Kidney capillary endothelial cell (primary cell): Measurements from ENCODE around the gene SERPINA9.
"Not testable (repeated sequence)": the region's sequence is repeated elsewhere in the genome, so short reads cannot be mapped to it uniquely, and the experiment has no call there.

Experiments
- DNase-seq: peaks from one replicate; pipeline ENCODE4 v3.0.0-alpha.2; 2018; ENCODE audit warnings: low spot score

SERPINA9 gene, protein sequence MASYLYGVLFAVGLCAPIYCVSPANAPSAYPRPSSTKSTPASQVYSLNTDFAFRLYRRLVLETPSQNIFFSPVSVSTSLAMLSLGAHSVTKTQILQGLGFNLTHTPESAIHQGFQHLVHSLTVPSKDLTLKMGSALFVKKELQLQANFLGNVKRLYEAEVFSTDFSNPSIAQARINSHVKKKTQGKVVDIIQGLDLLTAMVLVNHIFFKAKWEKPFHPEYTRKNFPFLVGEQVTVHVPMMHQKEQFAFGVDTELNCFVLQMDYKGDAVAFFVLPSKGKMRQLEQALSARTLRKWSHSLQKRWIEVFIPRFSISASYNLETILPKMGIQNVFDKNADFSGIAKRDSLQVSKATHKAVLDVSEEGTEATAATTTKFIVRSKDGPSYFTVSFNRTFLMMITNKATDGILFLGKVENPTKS

GRCh38 chr14:94476023-94476422, at the start of gene SERPINA9:
TSS of gene SERPINA9 (minus strand) at chr14:94476197. CDS start at chr14:94469840, 6,357 bp downstream.
- no peak for DNase-seq

GRCh38 chr14:94524093-94524492, 48.1 kb upstream of the SERPINA9 start:
- no peak for DNase-seq

- no peak for DNase-seq
Observed at GRCh38 chr14:94523265-94523664, 47.3 kb upstream of the SERPINA9 start.

DNA sequence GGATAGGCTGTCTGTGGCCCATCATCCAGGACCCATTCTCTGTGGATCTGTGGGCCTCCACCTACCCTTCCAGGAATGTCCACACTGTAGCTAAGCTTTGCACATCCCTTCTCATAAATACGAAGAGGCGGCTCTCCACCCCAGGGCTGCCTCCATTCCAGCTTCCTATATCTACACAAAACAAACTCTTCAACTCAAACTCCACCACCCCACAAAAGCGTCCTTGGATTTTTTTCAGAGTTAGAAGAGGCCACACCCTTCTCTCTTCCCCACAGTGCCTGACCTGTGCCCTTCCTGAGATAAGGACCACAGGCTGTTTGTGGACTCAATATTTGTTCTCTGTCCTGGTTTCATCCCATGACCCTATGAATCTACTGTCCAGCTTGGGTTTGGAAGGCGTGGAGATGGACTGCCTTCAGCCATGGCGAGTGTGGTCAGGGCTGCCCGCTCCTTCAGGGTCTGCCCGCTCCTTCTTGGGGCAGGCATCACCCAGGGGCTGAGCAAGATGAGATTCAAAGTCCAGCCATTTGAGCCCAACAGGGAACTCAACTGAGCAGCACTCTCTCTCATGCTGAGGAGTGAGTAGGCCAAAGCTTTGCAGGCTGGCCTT, 46.2 kb upstream of the SERPINA9 start:
- no peak for DNase-seq

- DNase-seq, result no peak
Observed at GRCh38 chr14:94521375-94522114, 45.5 kb upstream of the SERPINA9 start.

DNA sequence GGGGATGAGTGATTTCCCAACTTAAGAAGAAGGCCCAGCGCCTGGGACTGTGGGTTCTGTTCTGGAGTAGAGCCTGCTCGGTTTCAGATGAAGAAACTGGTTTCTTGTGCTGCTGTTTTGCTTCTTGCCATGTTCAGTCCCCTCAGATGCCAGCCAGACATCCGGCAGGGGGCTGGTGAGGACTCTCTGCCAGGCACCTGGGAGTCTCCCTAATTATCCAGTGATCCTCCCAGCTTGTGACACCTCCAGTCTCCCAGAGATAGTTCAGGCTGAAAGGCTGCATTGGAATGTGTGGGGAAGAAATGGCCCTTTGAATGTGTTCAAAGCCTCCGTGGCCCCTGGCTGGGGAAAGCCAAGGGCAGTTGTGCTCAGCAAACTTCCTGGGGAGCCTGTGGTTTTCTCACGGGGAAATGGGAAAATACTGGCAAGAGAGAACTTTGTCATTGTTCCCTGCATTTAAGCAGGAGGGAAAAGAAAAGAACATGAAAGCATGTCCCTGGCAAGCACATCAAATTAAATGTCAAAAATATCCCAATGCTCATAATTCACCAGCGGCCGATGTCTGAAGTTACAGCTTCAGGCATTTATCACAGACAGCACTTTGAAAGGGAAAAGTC, 41.8 kb upstream of the SERPINA9 start:
- no peak for DNase-seq

- DNase-seq, result no peak
Observed at GRCh38 chr14:94517248-94517640, 41.2 kb upstream of the SERPINA9 start.

DNA sequence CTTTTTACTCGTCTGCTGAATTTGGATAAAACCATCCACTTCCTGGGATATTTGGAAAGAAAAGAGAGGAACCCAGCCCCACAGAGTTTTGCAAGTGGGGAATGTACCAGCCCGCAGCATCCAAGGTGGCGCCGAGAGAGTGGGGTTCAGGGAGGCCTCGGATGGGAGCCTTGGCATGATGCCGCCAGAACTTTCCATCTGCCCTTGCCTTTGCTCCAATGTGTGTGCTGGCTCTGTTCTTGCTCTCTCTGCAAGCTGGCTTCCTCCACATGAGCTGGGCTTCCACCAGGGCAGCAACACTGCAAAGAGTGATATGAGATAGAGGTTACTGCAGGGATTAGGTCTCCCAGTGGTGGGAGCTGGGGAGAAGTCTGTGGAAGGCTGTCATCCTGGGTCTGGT, 39.9 kb upstream of the SERPINA9 start:
- DNase-seq, result no peak

- no peak for DNase-seq
Observed at GRCh38 chr14:94515426-94515825, 39.4 kb upstream of the SERPINA9 start.

- DNase-seq, result no peak
Observed at GRCh38 chr14:94514351-94514750, 38.4 kb upstream of the SERPINA9 start.

- DNase-seq, result not testable (repeated sequence)
Observed at GRCh38 chr14:94510481-94510880, 34.5 kb upstream of the SERPINA9 start.

DNA sequence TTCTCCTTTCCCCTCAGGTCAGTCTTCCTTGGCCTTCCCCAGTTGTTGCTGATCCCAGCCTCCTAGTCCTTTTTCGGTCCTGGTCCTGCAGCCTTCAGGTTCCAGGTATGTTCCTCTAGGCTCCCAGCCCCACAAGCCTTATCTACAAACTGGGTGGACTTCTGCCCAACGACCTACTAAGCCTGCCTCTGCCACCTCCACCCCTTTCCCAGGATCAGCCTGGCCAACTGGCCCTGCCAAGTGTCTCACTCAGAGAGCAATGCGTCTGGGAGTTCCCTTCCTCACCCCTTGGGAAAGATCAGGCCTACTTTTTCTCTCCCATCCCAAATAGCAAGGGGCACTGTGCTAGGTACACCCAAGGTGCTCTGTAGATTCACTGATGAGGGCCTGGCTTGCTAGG, 33.4 kb upstream of the SERPINA9 start, which contains the start of gene SERPINA12:
Gene SERPINA12, minus strand, starts transcription at position 114 of the 400 bp plus-strand sequence. CDS start 11,072 bp downstream, outside the sequence.
- no peak for DNase-seq

- no peak for DNase-seq
Observed at GRCh38 chr14:94505641-94506040, 29.6 kb upstream of the SERPINA9 start.

GRCh38 chr14:94505206-94505605, 29.2 kb upstream of the SERPINA9 start:
- no peak for DNase-seq

DNA sequence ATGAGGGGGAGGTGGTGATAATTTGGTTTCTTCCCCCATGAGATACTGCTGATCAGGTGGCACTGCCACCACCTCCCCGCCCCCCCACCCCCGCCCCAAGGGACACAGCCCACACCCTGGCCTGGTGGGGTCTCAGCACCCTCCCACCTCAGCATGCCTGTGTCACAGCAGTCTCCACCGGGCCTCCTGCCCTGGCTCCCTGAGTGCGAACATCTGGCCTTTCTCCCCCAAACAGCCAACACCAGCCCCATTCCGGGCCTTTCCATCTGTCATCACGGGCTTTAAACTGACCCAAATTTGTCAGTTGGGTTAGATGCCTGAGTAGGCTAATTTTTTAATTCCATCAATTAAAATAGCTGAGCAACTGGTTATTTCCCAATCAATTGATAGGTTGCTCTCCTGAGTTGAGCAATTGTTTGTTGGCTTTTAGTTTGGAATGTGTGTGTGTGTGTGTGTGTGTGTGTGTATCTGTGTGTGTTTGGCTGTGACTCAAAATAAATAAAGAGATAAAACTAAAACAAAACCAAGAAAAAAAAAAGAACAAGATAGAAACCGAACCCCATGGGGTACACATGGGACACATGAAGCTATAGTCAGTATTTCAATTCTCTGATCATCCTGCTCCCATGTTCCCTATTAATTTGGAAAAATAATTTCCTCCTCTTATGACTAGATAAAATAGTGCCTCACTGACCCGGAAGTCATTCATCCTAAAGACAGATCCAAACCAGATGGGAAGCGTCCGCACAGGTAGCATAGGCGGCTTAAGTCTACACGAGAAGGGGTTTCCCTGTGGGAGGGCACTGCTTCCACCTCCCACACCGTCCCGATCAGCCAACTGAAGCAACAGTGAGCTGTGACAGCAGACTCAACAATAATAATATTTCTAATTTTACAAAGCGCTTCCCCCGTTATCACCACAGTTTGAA, 25.9 kb upstream of the SERPINA9 start:
- no peak for DNase-seq

DNA sequence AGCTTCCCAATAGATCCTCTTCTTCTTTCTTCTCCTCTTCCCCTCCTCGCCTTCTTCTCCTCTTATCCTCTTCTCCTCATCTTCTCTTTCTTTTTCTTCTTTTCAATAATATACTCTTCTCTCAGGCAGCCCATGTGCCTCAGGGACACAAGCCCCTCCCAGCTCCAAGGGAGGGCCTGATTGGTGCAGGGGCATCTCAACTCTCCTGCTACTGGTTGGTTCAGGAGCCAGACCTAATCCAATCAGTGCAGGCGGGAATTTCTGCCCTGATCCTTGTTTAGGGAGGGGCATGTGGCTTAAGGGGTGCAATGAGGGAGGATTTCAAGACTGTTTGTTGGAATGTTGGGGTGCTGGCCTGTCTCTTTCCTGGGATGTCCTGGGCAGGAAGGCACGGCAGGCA, 24.3 kb upstream of the SERPINA9 start:
- DNase-seq, result no peak

GRCh38 chr14:94499673-94500072, 23.7 kb upstream of the SERPINA9 start:
- DNase-seq, result no peak

DNA sequence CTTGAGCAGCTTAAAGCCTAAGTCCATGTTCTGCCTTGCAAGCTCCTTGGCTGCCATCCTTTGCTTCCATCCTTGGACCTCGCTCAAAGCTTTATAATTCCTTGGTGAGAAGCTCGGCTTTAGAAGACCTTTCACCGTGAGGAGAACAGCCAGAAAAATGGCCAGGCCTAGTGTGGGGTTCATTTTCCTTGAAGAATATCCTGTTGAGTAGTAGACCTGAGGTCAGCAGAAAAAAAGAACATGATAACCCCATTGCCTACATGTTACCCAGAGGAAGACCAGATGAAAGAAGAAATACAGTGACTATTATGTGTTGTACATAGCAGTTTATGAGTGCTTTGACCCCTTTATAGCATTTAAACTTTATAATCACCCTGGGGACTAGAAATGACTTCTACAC, 22.2 kb upstream of the SERPINA9 start:
- no peak for DNase-seq

DNA sequence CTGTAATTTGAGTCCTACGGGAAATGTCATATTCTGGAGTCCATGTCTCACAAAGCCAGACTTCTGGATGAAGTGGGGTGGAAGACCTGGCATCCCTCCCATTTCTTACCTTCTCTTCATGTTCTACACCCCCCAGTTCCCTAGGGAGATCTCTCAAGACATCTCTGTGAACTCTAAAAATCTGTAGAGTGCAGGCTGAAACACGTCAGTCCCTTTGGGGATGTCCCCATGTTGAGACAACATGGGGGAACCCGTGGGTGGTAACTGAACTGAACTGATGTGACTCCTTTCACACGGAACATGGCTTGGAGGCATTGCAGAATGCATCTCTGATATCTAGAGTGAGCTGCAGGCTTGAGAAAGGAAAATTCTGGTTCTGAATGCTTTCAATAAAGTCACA, 18.1 kb upstream of the SERPINA9 start:
- no peak for DNase-seq

DNA sequence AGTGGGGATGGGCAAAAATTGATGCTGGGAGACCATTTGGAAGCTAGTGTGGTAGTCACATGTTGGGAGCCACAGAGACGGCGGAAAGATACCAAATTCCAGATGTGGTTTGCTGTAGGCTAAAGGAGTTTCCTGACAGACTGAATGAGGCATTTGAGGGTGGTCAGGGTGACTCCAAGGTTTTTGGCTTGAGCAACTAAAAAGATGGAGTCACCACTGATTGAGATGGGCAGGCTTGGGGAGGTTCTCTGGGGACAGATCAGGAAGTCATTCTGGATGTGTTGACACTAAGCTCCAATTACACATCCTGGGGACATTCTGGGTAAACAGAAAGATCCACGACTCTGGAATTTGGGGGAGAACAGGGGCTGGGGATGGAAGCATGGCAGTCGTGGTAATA, 15.5 kb upstream of the SERPINA9 start:
- no peak for DNase-seq

GRCh38 chr14:94489336-94489735, 13.3 kb upstream of the SERPINA9 start:
- DNase-seq, result no peak
